NCI-H345 treated with DMSO at 0.1 percent for 48 hours (cell line): ENCODE measurements around the gene XPR1.

ENCODE experiments used
- DNase-seq: peaks from one replicate; lab custom pipeline; 2025; ENCODE audit not compliant: unreplicated experiment; lab: John Stamatoyannopoulos, UW

Gene XPR1

GRCh38 chr1:180925471-180926051, 293.7 kb downstream of the XPR1 start:
- no peak for DNase-seq

GRCh38 chr1:180926164-180926981, 294.6 kb downstream of the XPR1 start:
- peak; percentile 45 for DNase-seq

GRCh38 chr1:180927348-180927747, 295.5 kb downstream of the XPR1 start:
- DNase-seq: no peak

- peak; percentile 53 for DNase-seq
Measured at GRCh38 chr1:180927841-180928240, 296.0 kb downstream of the XPR1 start.

GRCh38 chr1:180928331-180929230, 296.8 kb downstream of the XPR1 start:
- peak; percentile 32 for DNase-seq

- no peak for DNase-seq
Measured at GRCh38 chr1:180929389-180929788, 297.6 kb downstream of the XPR1 start.

- DNase-seq: peak; percentile 56
Measured at GRCh38 chr1:180930687-180931086, 298.9 kb downstream of the XPR1 start.

GRCh38 chr1:180931529-180931928, 299.7 kb downstream of the XPR1 start:
- no peak for DNase-seq

- DNase-seq: no peak
Measured at GRCh38 chr1:180932378-180932777, 300.6 kb downstream of the XPR1 start.

- no peak for DNase-seq
Measured at GRCh38 chr1:180933141-180933540, 301.3 kb downstream of the XPR1 start.

GRCh38 chr1:180934563-180934962, 302.7 kb downstream of the XPR1 start:
- no peak for DNase-seq

GRCh38 chr1:180935326-180936109, 303.7 kb downstream of the XPR1 start:
- no peak for DNase-seq

GRCh38 chr1:180936110-180937011, 304.5 kb downstream of the XPR1 start:
- no peak for DNase-seq

GRCh38 chr1:180937012-180937372, 305.2 kb downstream of the XPR1 start:
- no peak for DNase-seq

GRCh38 chr1:180937624-180938225, 305.9 kb downstream of the XPR1 start:
- DNase-seq: no peak

GRCh38 chr1:180939073-180939710, 307.4 kb downstream of the XPR1 start:
- DNase-seq: no peak

- DNase-seq: no peak
Measured at GRCh38 chr1:180939711-180940103, 307.9 kb downstream of the XPR1 start.
